ENCODE measurements around the gene CHMP4B. TPM values are rescaled to one million over a fixed set of nuclear protein-coding genes. Genes with fewer than 3 reads are reported as not detected.

Gene CHMP4B, protein sequence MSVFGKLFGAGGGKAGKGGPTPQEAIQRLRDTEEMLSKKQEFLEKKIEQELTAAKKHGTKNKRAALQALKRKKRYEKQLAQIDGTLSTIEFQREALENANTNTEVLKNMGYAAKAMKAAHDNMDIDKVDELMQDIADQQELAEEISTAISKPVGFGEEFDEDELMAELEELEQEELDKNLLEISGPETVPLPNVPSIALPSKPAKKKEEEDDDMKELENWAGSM
- 26.4 TPM for total RNA-seq

DNA sequence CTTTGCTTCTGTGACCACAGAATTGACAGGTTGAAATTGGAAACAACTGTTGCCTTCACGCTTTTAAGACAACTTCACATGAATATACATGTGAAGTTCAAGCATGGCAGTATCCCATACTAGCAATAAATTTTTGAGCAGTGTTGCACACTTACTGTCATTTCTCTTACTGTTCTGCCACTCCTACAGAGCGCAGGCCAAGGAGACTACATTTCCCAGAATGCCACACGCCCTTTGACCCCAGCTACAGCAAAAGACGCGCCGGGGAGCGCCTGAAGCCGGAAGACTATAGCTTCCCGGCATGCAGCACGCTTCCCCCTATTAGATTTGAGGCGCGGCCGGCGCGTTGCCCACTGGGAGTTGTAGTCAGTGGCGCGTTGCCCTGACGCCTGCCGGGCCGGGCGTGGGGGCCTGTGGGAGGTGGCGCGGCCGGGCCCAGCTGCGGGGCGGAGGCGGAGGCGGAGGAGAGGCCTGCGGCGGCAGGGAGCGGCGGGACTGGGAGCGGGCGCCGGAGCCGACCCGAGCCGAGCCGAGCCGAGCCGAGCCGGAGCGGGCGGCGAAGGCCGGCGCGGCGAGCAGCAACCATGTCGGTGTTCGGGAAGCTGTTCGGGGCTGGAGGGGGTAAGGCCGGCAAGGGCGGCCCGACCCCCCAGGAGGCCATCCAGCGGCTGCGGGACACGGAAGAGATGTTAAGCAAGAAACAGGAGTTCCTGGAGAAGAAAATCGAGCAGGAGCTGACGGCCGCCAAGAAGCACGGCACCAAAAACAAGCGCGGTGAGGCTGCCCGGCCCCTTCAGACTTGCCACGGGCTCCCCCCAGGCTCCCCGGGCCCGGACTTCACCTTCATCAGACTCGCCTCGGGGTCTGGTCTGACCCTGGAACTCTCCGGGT is at the start of gene CHMP4B:
Gene CHMP4B, plus strand, starts transcription at position 464 of the 891 bp plus-strand sequence. Its CDS starts 121 bp downstream, at position 585.
- DNase-seq = peak; percentile 98

DNA sequence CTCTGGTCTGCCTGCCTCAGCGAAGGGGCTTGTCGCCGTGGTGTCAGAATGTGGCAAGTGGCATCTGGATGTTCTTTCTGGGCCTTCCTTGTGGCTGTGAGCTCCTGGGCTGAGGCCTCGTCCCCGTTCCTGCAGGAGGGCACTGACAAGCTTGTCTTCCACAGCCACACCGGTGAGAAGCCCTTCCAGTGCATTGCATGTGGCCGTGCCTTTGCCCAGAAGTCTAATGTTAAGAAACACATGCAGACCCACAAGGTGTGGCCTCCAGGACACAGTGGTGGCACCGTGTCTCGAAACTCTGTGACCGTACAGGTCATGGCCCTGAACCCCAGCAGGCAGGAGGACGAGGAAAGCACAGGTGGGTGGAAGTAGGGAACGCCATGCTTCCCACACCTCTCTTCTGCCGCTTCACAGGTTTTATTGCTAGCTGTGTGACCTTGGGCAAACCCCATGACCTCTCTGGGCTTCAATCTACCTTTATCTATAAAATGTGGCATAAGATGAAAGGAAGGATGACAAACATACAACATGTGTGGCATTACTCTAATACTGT is 49.4 kb upstream of the CHMP4B start:
- no peak for DNase-seq

DNA sequence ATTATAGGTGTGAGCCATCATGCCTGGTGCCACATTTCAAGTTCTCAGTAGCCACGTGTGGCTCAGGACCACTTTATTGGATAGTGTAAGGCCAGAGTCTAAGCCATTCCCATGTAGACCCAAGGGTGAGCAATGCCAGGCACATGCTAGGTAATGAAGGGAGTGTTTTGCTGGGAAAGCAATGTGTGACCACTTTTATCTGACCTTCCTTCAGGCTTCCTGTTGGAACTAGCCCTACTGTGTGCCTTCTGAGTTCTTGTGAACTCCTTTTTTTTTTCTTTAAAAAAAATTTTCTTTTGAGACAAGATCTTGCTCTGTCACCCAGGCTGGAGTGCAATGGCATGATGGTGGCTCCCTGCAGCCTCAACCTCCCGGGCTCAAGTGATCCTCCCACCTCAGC is 46.0 kb upstream of the CHMP4B start:
- DNase-seq = no peak

DNA sequence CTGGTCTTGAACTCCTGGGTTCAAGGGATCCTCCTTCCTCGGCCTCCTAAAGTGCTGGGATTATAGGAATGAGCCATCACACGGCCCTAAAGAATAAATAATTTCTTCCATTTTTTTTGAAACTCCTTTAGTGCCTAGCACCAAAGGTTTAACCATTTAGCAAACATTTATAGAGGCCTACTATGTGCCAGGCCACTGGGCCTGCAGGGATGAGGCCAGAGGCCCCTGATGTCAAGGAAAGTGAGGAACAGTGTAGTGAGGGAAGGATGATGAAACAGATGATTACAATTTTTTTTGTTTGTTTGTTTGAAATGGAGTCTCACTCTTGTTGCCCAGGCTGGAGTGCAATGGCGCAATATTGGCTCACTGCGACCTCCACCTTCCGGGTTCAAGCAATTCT is 45.6 kb upstream of the CHMP4B start:
- no peak for DNase-seq

DNA sequence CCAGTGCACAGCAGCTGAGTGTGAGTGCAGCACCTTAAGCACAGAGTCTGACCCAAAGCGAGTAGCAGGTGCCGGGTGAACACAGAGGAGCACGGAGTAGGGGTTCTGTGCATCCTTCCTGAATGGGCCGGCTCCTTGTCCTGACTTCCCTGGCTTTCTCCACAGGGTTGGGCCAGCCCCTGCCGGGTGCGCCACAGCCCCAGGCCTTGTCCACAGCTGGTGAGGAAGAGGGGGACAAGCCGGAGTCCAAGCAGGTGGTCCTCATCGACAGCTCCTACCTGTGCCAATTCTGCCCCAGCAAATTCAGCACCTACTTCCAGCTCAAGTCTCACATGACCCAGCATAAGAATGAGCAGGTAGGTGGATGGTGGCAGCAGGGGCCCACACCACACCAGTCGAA is 44.5 kb upstream of the CHMP4B start:
- DNase-seq = no peak

DNA sequence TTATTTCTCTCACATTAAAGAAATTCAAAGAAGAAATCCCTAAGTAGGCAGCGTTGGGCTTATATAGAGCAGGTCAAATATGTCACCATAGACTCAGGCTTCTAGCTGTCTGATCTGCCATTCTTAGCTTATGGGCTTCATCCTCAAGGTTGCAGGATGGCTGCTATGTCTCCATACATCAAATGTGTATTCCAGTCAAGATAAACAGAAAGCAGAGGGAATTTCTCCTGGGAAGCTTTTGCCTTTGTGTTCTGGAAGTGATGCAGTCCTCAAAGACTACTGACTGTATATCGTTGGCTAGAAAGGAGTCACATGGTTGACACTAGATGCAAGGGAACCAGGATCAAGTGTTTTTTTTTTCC is 43.4 kb upstream of the CHMP4B start:
- no peak for DNase-seq

DNA sequence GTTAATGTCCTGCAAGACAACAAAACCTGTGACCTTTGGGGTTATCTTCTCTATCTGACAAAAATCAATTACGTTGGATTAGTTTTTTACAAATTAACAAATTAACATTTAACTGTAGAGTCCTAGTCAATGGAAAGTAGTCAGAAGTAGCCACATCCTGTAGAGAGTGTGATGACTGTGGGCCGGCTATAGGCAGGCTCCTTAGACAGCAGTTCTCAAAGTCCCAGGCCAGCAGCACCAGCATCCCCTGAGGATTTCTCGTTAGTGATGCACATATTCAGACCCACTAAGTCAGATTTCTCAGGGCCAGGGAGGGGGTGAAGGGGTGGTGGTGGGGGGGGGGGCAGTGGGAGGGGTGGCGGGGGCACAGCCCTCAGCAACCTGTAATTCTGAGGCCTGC is 42.1 kb upstream of the CHMP4B start:
- no peak for DNase-seq

DNA sequence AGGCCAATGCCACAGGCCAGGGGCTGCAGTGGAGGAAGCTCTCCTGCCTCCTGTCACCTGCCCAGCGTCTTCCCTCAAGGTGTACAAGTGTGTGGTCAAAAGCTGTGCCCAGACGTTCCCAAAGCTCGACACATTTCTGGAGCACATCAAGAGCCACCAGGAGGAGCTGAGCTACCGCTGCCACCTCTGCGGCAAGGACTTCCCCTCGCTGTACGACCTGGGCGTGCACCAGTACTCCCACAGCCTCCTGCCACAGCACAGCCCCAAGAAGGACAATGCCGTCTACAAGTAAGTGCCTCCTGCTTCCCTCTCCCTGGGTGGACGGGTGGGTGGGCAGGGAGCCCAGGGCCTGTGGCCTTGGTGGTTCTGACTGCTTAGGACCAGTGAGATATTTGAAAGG is 41.1 kb upstream of the CHMP4B start:
- DNase-seq = no peak

DNA sequence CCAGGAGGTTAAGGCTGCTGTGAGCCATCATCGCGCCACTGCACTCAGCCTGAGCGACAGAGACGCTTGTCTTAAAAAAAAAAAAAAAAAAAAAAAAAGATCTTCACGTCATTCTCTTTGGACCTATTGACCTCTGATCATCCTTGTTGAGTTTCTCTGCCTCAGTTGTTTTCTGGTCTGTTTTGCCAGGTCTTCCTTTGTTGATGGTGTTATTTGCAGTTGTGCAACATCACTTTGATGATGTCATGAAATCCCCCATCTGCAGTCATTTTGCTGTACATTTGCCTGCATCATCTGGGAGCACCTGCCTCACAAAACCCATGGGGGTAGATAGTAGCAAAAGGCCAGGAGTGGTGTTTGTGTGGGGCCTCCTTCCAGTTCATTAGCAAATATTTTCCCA is 39.2 kb upstream of the CHMP4B start:
- DNase-seq = no peak

DNA sequence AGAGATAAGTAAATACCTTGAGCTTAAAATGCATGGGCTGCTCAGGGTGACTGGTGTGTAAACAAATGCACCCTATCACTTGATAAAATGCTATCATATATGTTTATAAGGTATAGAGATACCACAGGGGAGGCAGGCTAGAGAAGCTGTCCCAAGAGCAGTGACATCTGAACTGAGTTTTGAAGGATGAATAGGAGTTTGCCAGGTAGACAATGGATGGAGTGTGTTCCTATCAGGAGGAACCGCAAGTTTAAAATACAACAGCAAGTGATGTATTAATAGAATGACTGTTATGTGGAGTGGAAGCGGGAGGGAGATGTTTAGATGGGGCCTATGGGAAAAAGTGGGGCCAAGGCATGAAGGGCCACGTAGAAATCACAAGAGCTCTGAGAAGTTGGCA is 38.7 kb upstream of the CHMP4B start:
- no peak for DNase-seq

DNA sequence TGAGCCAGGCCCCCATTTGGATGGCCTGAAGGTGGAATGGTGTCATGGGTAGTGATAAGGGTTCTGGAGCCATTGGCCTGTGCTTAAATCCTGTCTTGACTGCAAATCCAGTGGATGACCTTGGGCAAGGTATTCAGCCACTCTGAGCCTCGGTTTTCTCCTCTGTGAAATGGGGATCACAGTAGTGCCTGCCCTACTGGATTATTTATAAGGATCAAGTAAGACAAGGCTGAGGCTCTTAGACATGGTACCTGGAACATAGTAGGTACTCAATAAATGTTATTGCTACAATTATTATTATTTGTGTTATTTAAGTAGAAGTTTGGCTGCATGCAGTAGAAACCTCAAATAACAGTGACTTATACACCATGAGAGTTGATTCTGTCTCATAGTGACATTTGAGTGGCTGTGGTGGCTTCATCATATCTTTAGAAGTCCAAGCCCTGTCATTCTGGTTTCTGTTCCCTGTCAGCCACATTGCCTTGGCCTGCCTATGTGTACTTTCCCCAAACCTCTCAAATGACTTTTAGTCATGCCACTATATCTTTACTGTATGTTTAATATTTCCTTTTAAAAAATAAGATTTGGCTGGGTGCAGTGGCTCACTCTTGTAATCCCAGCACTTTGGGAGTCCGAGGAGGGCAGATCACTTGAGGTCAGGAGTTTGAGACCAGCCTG is 37.6 kb upstream of the CHMP4B start:
- no peak for DNase-seq

DNA sequence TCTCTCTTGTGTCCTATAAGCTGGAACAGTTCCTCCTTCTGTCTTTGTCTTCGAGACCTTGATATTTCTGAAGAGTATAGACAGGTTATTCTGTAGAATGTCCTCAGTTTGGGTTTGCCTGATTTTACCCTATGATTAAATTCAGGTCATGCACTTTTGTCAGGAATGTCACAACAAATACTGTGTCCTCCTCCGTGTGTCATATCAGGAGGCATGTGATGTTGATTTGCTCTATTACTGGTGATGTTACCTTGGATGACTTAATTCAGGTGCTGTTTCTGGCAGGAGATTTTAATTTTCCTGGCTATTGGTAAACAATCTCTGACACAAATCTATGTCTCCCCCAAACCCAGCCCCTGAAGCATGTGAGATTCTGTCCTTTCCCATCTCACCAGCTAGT is 33.3 kb upstream of the CHMP4B start:
- DNase-seq = no peak

DNA sequence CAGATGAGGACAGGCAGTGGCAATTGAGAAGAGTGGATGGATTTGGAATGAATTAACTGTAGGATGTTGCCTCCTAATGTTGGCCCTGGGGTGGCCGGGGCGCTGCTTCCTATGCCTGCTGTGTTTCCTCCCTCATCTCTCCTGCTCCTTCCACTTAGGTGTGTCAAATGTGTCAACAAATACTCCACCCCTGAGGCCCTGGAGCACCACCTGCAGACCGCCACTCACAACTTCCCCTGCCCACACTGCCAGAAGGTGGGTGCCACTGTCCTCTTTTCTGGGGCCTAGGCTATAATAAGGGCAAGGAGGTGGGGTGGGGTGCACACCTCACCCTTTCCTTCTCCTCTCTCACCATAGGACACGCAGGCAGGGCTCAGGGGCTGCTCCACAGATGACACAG is 30.0 kb upstream of the CHMP4B start:
- no peak for DNase-seq

DNA sequence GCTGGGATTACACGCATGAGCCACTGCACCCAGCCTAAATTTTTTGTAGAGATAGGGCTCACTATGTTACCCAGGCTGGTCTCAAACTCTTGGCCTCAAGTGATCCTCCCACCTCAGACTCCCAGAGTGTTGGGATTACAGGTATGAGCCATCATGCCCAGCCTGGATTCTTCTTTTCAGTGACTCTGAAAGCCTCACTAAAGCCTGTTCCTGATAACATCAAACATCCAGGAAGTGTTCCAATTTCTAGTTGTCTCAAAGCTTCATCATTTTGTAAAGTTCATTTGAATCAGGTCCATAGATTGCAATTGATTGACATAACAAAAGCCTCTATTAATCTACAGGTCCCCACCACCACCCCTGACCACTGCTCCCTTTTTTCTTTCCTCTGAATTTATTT is 29.2 kb upstream of the CHMP4B start:
- DNase-seq = no peak

DNA sequence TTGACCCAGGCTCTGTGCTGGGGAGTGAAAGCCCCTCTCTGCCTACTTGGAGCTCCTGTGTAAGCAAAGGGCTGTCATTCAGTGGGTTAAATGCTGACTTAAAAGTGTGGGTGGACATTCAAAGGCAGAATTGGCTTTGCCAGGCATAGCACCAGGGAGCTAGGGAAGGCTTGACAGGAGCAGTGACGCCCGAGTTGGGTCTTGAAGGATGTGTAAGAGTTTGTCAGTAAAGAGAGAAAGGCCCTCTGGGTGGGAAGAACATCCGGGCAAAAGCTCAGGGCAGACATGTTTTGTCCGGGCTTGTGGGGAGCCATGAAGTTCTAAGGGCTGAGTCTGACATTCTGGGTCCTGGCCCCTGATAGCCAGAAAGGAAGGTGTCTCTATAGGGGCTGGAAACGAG is 27.9 kb upstream of the CHMP4B start:
- DNase-seq = no peak

DNA sequence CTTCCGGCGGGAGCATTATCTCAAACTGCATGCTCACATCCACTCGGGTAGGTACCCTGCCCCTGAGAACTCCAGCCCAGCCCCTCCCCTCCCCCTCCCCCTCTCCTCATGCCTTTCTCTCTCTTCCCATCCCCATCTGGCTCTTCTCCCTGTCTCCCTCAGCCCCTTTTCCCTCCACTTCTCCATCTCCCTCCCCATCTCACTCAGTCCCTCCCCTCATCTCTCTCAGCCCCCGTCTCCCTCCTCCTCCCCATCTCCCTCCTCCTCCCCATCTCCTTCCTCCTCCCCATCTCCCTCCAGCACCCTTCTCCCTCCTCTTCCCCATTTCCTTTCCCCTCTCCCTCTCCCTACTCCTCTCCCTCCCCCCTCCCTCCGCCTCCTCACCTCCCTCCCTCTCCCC is 27.3 kb upstream of the CHMP4B start:
- no peak for DNase-seq

DNA sequence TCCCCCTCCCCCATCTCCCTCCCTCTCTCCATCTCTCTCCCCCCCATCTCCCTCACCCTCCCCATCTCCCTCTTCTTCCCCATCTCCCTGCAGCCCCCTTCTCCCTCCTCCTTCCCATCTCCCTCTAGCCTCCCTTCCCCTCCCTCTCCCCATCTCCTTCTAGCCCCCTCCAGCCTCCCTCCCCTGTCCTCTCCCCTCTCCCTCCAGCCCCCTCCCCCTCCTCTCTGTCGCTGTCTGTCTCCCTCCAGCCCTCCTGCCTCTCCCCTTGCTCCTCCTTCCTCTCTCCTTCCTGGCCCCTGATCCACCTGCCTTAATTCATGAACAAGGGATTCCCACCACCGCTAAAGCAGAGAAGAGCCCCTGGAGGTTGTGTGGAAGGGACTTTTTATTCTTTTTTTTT is 26.9 kb upstream of the CHMP4B start:
- no peak for DNase-seq

DNA sequence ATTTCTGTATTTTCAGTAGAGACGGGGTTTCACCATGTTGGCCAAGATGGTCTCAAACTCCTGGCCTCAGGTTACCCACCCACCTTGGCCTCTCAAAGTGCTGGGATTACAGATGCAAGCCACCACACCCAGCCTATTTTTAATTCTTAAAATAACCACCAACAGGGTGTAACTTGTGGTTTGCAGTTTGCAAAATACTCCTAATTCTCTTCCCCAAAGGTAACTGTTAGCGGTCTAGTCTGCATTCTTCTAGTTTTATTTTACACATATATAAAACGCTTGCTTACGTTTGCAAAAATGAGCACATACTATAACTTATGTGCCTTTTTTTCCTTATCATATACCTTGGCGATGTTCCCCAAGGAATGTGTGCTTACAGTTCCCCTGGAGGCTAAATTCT is 25.6 kb upstream of the CHMP4B start:
- DNase-seq = no peak

DNA sequence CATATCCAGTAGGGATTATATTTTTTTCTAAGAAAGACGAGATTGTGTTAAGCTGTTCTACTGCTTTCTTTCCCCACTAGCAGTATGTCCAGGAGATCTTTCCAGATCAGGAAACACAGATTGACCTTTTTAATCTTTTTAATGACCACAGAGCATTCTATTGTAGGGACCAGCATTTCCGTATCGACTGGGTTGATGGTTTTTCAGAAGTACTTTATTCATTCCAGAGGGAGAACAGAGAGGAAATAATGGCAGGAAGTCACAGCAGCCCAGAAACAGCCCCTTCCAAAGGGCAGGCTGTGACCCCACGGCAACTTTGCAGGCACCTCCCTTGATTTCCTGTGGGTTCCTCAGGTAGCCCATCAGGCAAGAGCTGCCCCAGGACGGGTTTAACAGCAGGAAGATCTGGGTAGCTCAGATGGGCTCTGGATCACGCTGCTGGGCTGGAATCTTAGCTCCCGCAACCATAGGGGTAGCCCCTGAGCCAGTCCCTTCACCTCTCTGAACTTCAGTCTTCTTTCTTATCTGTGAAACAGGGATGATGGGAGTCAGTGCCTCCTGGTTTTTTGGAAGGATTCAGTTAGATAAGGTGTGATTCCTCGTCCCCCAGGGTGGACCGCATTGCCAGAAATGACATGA is 23.8 kb upstream of the CHMP4B start:
- DNase-seq = no peak

DNA sequence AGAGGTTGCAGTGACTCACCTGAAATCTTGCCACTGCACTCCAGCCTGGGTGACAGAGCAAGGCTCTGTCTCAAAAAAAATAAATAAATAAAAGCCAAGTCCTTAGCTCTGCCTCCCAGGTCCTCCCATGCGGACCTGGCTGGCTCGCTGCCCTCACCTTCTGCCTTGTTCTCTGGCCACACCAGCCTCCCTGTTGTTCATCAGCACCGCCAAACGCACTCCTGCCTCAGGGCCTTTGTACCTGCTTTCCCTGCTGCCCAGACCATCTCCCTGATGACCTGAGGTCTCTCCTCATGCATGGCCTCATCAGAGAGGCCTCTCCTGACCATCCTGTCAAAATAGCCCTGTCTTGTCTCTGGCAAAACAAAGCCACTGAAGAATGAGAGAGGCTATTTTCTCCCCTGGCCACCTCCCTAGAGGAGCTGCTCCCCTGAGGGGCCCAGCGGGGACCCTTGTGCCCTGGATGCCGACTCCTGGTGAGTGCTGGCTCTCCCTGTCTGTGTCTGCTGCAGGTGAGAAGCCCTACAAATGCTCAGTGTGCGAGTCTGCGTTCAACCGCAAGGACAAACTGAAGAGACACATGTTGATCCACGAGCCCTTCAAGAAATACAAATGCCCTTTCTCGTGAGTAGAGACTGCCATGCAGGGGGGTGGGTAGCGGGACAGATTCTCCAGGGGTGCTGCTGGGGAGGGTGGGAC is 22.6 kb upstream of the CHMP4B start:
- no peak for DNase-seq

DNA sequence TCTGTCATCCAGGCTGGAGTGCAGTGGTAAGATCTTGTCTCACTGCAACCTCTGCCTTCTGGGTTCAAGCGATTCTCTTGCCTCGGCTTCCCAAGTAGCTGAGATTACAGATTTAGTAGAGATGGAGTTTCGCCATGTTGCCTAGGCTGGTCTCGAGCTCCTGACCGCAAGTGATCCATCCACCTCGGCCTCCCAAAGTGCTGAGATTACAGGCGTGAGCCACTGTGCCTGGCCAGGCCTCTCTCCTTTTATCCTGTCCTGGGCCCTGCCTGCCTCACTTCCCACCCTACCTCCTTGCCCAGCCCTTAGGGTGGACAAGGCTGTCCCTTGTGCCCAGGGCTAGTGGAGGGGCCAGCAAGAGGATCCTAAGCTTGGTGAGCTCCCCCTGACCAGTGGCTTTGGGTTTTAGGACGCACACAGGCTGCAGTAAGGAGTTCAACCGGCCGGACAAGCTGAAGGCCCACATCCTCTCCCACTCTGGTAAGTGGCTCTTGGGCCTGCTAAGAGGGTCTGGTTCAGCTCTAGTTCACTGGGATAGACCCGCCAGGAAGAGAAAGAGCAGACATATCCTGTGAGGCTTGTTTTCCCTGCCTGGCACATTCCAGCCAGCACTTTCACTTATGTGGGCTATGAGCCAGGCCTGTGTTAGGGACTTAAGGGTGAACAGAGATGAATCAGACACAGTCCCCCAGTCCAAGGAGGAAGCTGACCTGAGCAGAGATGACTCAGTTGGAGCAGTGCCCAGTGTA is 21.9 kb upstream of the CHMP4B start:
- no peak for DNase-seq

DNA sequence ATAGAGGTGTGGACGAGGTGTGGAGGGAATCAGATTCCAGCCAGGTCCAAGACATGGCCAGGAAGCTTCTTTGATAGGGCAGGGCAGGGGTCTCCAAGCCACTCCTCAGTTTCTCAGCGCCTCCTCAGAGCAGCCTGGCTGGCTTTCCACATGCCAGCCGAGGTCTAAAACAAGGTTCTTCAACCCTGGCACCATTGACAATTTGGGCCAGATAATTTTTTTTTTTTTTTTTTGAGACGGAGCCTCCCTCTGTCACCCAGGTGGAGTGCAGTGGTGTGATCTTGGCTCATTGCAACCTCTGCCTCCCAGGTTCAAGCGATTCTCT is 21.3 kb upstream of the CHMP4B start:
- no peak for DNase-seq

Measured in occipital lobe (tissue), 2 donors.